HUES6 (cell line): ENCODE results near the gene CSGALNACT2.

Source experiments
- H3K27ac ChIP-seq: 2 replicates; pipeline ENCODE4 v1.7.0; 2013; ENCODE audit warnings: low read depth, mild to moderate bottlenecking, low read length, inconsistent platforms
- H3K27me3 ChIP-seq: 2 replicates; pipeline ENCODE4 v1.6.1; 2013; ENCODE audit warnings: low read length; ENCODE audit not compliant: control insufficient read depth, insufficient read depth
- H3K36me3 ChIP-seq: 2 replicates; pipeline ENCODE4 v1.6.1; 2013; ENCODE audit warnings: low read length; ENCODE audit not compliant: control insufficient read depth, insufficient read depth
- H3K4me1 ChIP-seq: 2 replicates; pipeline ENCODE4 v1.6.1; 2013; ENCODE audit warnings: low read length; ENCODE audit not compliant: control insufficient read depth, insufficient read depth
- H3K4me3 ChIP-seq: 2 replicates; pipeline ENCODE4 v1.5.1; 2013; ENCODE audit warnings: low read depth, low read length
- H3K9ac ChIP-seq: one replicate; pipeline ENCODE4 v1.6.1; 2013; ENCODE audit warnings: mild to moderate bottlenecking, low read length
- H3K9me3 ChIP-seq: 2 replicates; pipeline ENCODE4 v1.6.1; 2013; ENCODE audit warnings: low read depth, low read length; ENCODE audit not compliant: control insufficient read depth, insufficient read depth

The CSGALNACT2 gene

GRCh38 chr10:43119416-43120115 lies 18.7 kb upstream of the CSGALNACT2 start:
- no peaks in the 10 kb centered on the region for H3K27me3 ChIP-seq
- H3K9ac ChIP-seq = no peak overlapping the region
- H3K4me3 ChIP-seq = no peak overlapping the region
- no peak overlapping the region for H3K27ac ChIP-seq
- peaks cover 16% of the 10 kb centered on the region; the same call in 1 of the 2 replicates for H3K36me3 ChIP-seq
- no peaks in the 10 kb centered on the region for H3K9me3 ChIP-seq
- no peaks in the 10 kb centered on the region for H3K4me1 ChIP-seq

- H3K36me3 ChIP-seq = peaks cover 20% of the 10 kb centered on the region; the same call in 1 of the 2 replicates
- no peak overlapping the region for H3K9ac ChIP-seq
- no peak overlapping the region for H3K4me3 ChIP-seq
- H3K4me1 ChIP-seq = no peaks in the 10 kb centered on the region
- H3K27me3 ChIP-seq = no peaks in the 10 kb centered on the region
- H3K9me3 ChIP-seq = no peaks in the 10 kb centered on the region
- no peak overlapping the region for H3K27ac ChIP-seq
Observed at GRCh38 chr10:43120116-43120928, 17.9 kb upstream of the CSGALNACT2 start.

GRCh38 chr10:43120929-43121314 lies 17.3 kb upstream of the CSGALNACT2 start:
- no peak overlapping the region for H3K27ac ChIP-seq
- peaks cover 20% of the 10 kb centered on the region; the same call in 1 of the 2 replicates for H3K36me3 ChIP-seq
- H3K4me3 ChIP-seq = no peak overlapping the region
- H3K9ac ChIP-seq = no peak overlapping the region
- no peaks in the 10 kb centered on the region for H3K9me3 ChIP-seq
- H3K27me3 ChIP-seq = no peaks in the 10 kb centered on the region
- no peaks in the 10 kb centered on the region for H3K4me1 ChIP-seq

- Histone ChIP-seq H3K4me1 (no peaks in the 10 kb centered on the region), H3K4me3 (no peak overlapping the region), H3K9ac (no peak overlapping the region), H3K36me3 (peaks cover 22% of the 10 kb centered on the region; the same call in 1 of the 2 replicates), H3K9me3 (no peaks in the 10 kb centered on the region), H3K27me3 (no peaks in the 10 kb centered on the region), H3K27ac (no peak overlapping the region)
Observed at GRCh38 chr10:43121444-43121843, 16.8 kb upstream of the CSGALNACT2 start.

GRCh38 chr10:43122096-43122495 lies 16.1 kb upstream of the CSGALNACT2 start:
- H3K9ac ChIP-seq = no peak overlapping the region
- H3K4me3 ChIP-seq = no peak overlapping the region
- peaks cover 22% of the 10 kb centered on the region; the same call in 1 of the 2 replicates for H3K36me3 ChIP-seq
- H3K27ac ChIP-seq = no peak overlapping the region
- no peaks in the 10 kb centered on the region for H3K4me1 ChIP-seq
- H3K9me3 ChIP-seq = no peaks in the 10 kb centered on the region
- no peaks in the 10 kb centered on the region for H3K27me3 ChIP-seq

- no peak overlapping the region for H3K9ac ChIP-seq
- no peaks in the 10 kb centered on the region for H3K9me3 ChIP-seq
- peaks cover 22% of the 10 kb centered on the region; the same call in 1 of the 2 replicates for H3K36me3 ChIP-seq
- H3K27ac ChIP-seq = no peak overlapping the region
- no peak overlapping the region for H3K4me3 ChIP-seq
- no peaks in the 10 kb centered on the region for H3K27me3 ChIP-seq
- no peaks in the 10 kb centered on the region for H3K4me1 ChIP-seq
Observed at GRCh38 chr10:43122826-43123225, 15.4 kb upstream of the CSGALNACT2 start.

GRCh38 chr10:43123361-43124093 lies 14.7 kb upstream of the CSGALNACT2 start:
- H3K9ac ChIP-seq = no peak overlapping the region
- H3K4me1 ChIP-seq = no peaks in the 10 kb centered on the region
- H3K4me3 ChIP-seq = no peak overlapping the region
- H3K9me3 ChIP-seq = no peaks in the 10 kb centered on the region
- no peak overlapping the region for H3K27ac ChIP-seq
- H3K27me3 ChIP-seq = no peaks in the 10 kb centered on the region
- H3K36me3 ChIP-seq = peaks cover 19% of the 10 kb centered on the region; the same call in 1 of the 2 replicates

GRCh38 chr10:43124094-43124521 lies 14.1 kb upstream of the CSGALNACT2 start:
- Histone ChIP-seq H3K27me3 (no peaks in the 10 kb centered on the region), H3K36me3 (peaks cover 16% of the 10 kb centered on the region; the same call in 1 of the 2 replicates), H3K9ac (no peak overlapping the region), H3K4me3 (no peak overlapping the region), H3K27ac (no peak overlapping the region), H3K9me3 (no peaks in the 10 kb centered on the region), H3K4me1 (no peaks in the 10 kb centered on the region)

- no peak overlapping the region for H3K4me3 ChIP-seq
- H3K27ac ChIP-seq = no peak overlapping the region
- H3K9ac ChIP-seq = no peak overlapping the region
- H3K4me1 ChIP-seq = no peaks in the 10 kb centered on the region
- H3K9me3 ChIP-seq = no peaks in the 10 kb centered on the region
- no peaks in the 10 kb centered on the region for H3K27me3 ChIP-seq
- H3K36me3 ChIP-seq = peaks cover 16% of the 10 kb centered on the region; the same call in 1 of the 2 replicates
Observed at GRCh38 chr10:43124574-43125273, 13.5 kb upstream of the CSGALNACT2 start.

- no peaks in the 10 kb centered on the region for H3K9me3 ChIP-seq
- H3K4me1 ChIP-seq = no peaks in the 10 kb centered on the region
- H3K9ac ChIP-seq = no peak overlapping the region
- peaks cover 16% of the 10 kb centered on the region; the same call in 1 of the 2 replicates for H3K36me3 ChIP-seq
- no peaks in the 10 kb centered on the region for H3K27me3 ChIP-seq
- no peak overlapping the region for H3K4me3 ChIP-seq
- no peak overlapping the region for H3K27ac ChIP-seq
Observed at GRCh38 chr10:43125274-43125845, 12.9 kb upstream of the CSGALNACT2 start.
